Stimulated activated CD8-positive, alpha-beta memory T cell treated with anti-CD3 and anti-CD28 coated beads, Interleukin-4, amount 100 ng/mL, for 24 hours (primary cell): ENCODE results near the gene TEX13A.

Experiments used
- DNase-seq: peaks from one replicate; pipeline ENCODE4 v3.0.0-alpha.2; 2020; ENCODE audit warnings: low read depth

TEX13A gene

GRCh38 chrX:105173071-105173470, 47.4 kb downstream of the TEX13A start:
- no peak for DNase-seq
